GM18868 (cell line): ENCODE measurements around the gene AMER1.

Experiments used
- ATAC-seq: cut with Tn5 transposase; IDR thresholded peaks from one replicate; pipeline ENCODE4 v1.9.1; 2021; ENCODE audit warnings: mild to moderate bottlenecking, moderate library complexity; ENCODE audit not compliant: unreplicated experiment

AMER1 gene

GRCh38 chrX:64186974-64187761, 18.3 kb downstream of the AMER1 start:
- ATAC-seq: no peak

- ATAC-seq: no peak
Measured at GRCh38 chrX:64184396-64184795, 21.1 kb downstream of the AMER1 start.

- no peak for ATAC-seq
Measured at GRCh38 chrX:64182208-64182607, 23.3 kb downstream of the AMER1 start.

GRCh38 chrX:64176876-64177275, 28.6 kb downstream of the AMER1 start:
- no peak for ATAC-seq

- no peak for ATAC-seq
Measured at GRCh38 chrX:64169988-64170387, 35.5 kb downstream of the AMER1 start.

GRCh38 chrX:64152857-64153256, 52.7 kb downstream of the AMER1 start:
- no peak for ATAC-seq

GRCh38 chrX:64151911-64152310, 53.6 kb downstream of the AMER1 start:
- no peak for ATAC-seq

- ATAC-seq: no peak
Measured at GRCh38 chrX:64150775-64151174, 54.7 kb downstream of the AMER1 start.
